H9 (cell line): Measurements from ENCODE around the gene NBEA. TPM values are rescaled to one million over a fixed set of nuclear protein-coding genes. Genes with fewer than 3 reads are reported as not detected.

ENCODE experiments used
- DNase-seq: peaks from one replicate; pipeline ENCODE4 v3.0.0-alpha.2; 2017
- H2AFZ ChIP-seq: one replicate; pipeline ENCODE4 v1.6.1; 2013; ENCODE audit warnings: mild to moderate bottlenecking, low read length, control low read depth, moderate library complexity
- H2AK5ac ChIP-seq: 2 replicates; pipeline ENCODE4 v1.6.1; 2013; ENCODE audit warnings: low read length, control low read depth, mixed read lengths; ENCODE audit not compliant: insufficient read length
- H2BK120ac ChIP-seq: one replicate; pipeline ENCODE4 v1.6.1; 2013; ENCODE audit warnings: low read depth, mild to moderate bottlenecking, low read length, control low read depth, inconsistent platforms; ENCODE audit not compliant: poor library complexity, severe bottlenecking
- H2BK12ac ChIP-seq: 2 replicates; pipeline ENCODE4 v1.6.1; 2013; ENCODE audit warnings: low read length, control low read depth, mixed read lengths, low read depth; ENCODE audit not compliant: insufficient read length
- H2BK15ac ChIP-seq: 2 replicates; pipeline ENCODE4 v1.6.1; 2013; ENCODE audit warnings: low read depth, low read length, control low read depth
- H2BK20ac ChIP-seq: one replicate; pipeline ENCODE4 v1.6.1; 2013; ENCODE audit warnings: low read depth, mild to moderate bottlenecking, low read length, control low read depth, inconsistent platforms; ENCODE audit not compliant: poor library complexity, severe bottlenecking
- H2BK5ac ChIP-seq: 2 replicates; pipeline ENCODE4 v1.6.1; 2013; ENCODE audit warnings: low read length, control low read depth, mixed read lengths; ENCODE audit not compliant: insufficient read length
- H3K14ac ChIP-seq: 2 replicates; pipeline ENCODE4 v1.6.1; 2013; ENCODE audit warnings: low read length, control low read depth; ENCODE audit not compliant: insufficient read depth
- H3K18ac ChIP-seq: 2 replicates; pipeline ENCODE4 v1.6.1; 2013; ENCODE audit warnings: low read depth, mild to moderate bottlenecking, mixed read lengths, low read length, control low read depth; ENCODE audit not compliant: insufficient read length
- H3K23ac ChIP-seq: 2 replicates; pipeline ENCODE4 v1.6.1; 2013; ENCODE audit warnings: low read length, control low read depth, mixed read lengths, low read depth; ENCODE audit not compliant: insufficient read length
- H3K23me2 ChIP-seq: 2 replicates; pipeline ENCODE4 v1.6.1; 2013; ENCODE audit warnings: low read depth, mild to moderate bottlenecking, mixed read lengths, low read length, control low read depth; ENCODE audit not compliant: insufficient read length, poor library complexity, severe bottlenecking
- H3K27ac ChIP-seq: 2 replicates; pipeline ENCODE4 v1.5.1; 2013; ENCODE audit warnings: low read length, control low read depth, mixed read lengths, low read depth; ENCODE audit not compliant: insufficient read length
- H3K27me3 ChIP-seq: 2 replicates; pipeline ENCODE4 v1.6.1; 2013; ENCODE audit warnings: low read length, control low read depth, inconsistent platforms; ENCODE audit not compliant: insufficient read depth
- H3K4ac ChIP-seq: 2 replicates; pipeline ENCODE4 v1.6.1; 2013; ENCODE audit warnings: low read depth, mild to moderate bottlenecking, control low read depth, inconsistent platforms, low read length, moderate library complexity
- H3K4me1 ChIP-seq: 2 replicates; pipeline ENCODE4 v1.6.1; 2013; ENCODE audit warnings: low read length, control low read depth, inconsistent platforms; ENCODE audit not compliant: insufficient read depth
- H3K4me2 ChIP-seq: 2 replicates; pipeline ENCODE4 v1.6.1; 2013; ENCODE audit warnings: low read length, control low read depth, mixed read lengths; ENCODE audit not compliant: insufficient read length, insufficient read depth
- H3K56ac ChIP-seq: 2 replicates; pipeline ENCODE4 v1.6.1; 2013; ENCODE audit warnings: low read depth, mild to moderate bottlenecking, mixed read lengths, low read length, control low read depth; ENCODE audit not compliant: insufficient read length
- H3K79me1 ChIP-seq: 2 replicates; pipeline ENCODE4 v1.6.1; 2013; ENCODE audit warnings: low read depth, mild to moderate bottlenecking, moderate library complexity, low read length, control low read depth, inconsistent platforms; ENCODE audit not compliant: insufficient read depth, poor library complexity, severe bottlenecking
- H3K79me2 ChIP-seq: 2 replicates; pipeline ENCODE4 v1.6.1; 2013; ENCODE audit warnings: low read length, control low read depth, inconsistent platforms; ENCODE audit not compliant: insufficient read depth
- H3K9ac ChIP-seq: 2 replicates; pipeline ENCODE4 v1.6.1; 2013; ENCODE audit warnings: low read length, control low read depth, mixed read lengths; ENCODE audit not compliant: insufficient read length; ENCODE audit errors: extremely low read depth
- H3K9me3 ChIP-seq: one replicate; pipeline ENCODE4 v1.6.1; 2013; ENCODE audit warnings: low read depth, low read length, inconsistent platforms; ENCODE audit not compliant: control insufficient read depth
- H3T11ph ChIP-seq: one replicate; pipeline ENCODE4 v1.6.1; 2013; ENCODE audit warnings: mild to moderate bottlenecking, low read length, control low read depth, inconsistent platforms
- H4K20me1 ChIP-seq: one replicate; pipeline ENCODE4 v1.6.1; 2013; ENCODE audit not compliant: control insufficient read depth, insufficient read length, insufficient read depth
- H4K5ac ChIP-seq: 2 replicates; pipeline ENCODE4 v1.6.1; 2013; ENCODE audit warnings: low read depth, mild to moderate bottlenecking, mixed read lengths, low read length, control low read depth; ENCODE audit not compliant: insufficient read length
- H4K8ac ChIP-seq: replicated peaks from 2 replicates; pipeline ENCODE4 v1.6.1; 2013; ENCODE audit warnings: low read length, control low read depth, mixed read lengths, low read depth; ENCODE audit not compliant: insufficient read length
- H4K91ac ChIP-seq: 2 replicates; pipeline ENCODE4 v1.6.1; 2013; ENCODE audit warnings: low read depth, mild to moderate bottlenecking, moderate library complexity, mixed read lengths, low read length, control low read depth; ENCODE audit not compliant: insufficient read length
- H3K27ac Mint-ChIP-seq, 3 experiments: 2 replicates in 2 of 3; 3 replicates in 1 of 3; pipeline ENCODE4 v1.8.0; 2020 to 2021; ENCODE audit warnings: mixed read lengths in 3 of 3, mild to moderate bottlenecking in 1 of 3, moderate library complexity in 1 of 3
- H3K27me3 Mint-ChIP-seq: 2 replicates; pipeline ENCODE4 v1.8.0; 2021; ENCODE audit warnings: low read depth, mild to moderate bottlenecking, moderate library complexity, mixed read lengths
- H3K36me3 Mint-ChIP-seq, 3 experiments: 2 replicates in 2 of 3; 3 replicates in 1 of 3; pipeline ENCODE4 v1.8.0; 2020 to 2021; ENCODE audit warnings: low read depth in 3 of 3, mixed read lengths in 3 of 3; ENCODE audit not compliant: insufficient read depth in 1 of 3
- H3K4me1 Mint-ChIP-seq, 2 experiments: 2 replicates each; pipeline ENCODE4 v1.8.0; 2020; ENCODE audit warnings: mixed read lengths in 2 of 2
- H3K4me3 Mint-ChIP-seq, 2 experiments: 2 replicates in 1 of 2; 3 replicates in 1 of 2; pipeline ENCODE4 v1.8.0; 2020 to 2021; ENCODE audit warnings: mild to moderate bottlenecking in 2 of 2, mixed read lengths in 2 of 2, moderate library complexity in 1 of 2
- H3K9me3 Mint-ChIP-seq, 2 experiments: 2 replicates in 1 of 2; 3 replicates in 1 of 2; pipeline ENCODE4 v1.8.0; 2020; ENCODE audit warnings: mild to moderate bottlenecking in 2 of 2, mixed read lengths in 2 of 2, moderate library complexity in 1 of 2
- WGBS: extraction: QIAGEN DNeasy Blood & Tissue Kit; methylation state at CpG from one replicate; pipeline ENCODE4 v1.1.7; 2013; ENCODE audit warnings: missing lambda C conversion rate, low lambda C conversion rate, mixed read lengths; ENCODE audit not compliant: insufficient read length; ENCODE audit errors: extremely low coverage; 5-methylcytosine and 5-hydroxymethylcytosine counted together
- total RNA-seq: library from RNA; stranded (reverse); gene quantifications from 2 replicates; pipeline ENCODE4 v1.2.1, GENCODE V29; 2021
- TF ChIP-seq, protein P1 (sequence below): fragments of 200-600 bp; sonication (generic); conservative IDR thresholded peaks from 3 replicates; pipeline ENCODE4 v1.8.0; 2021; ENCODE audit warnings: antibody characterized with exemption, mild to moderate bottlenecking

NBEA gene
- total RNA-seq, 1 experiment from 2014 or later: 17.3 TPM

DNA sequence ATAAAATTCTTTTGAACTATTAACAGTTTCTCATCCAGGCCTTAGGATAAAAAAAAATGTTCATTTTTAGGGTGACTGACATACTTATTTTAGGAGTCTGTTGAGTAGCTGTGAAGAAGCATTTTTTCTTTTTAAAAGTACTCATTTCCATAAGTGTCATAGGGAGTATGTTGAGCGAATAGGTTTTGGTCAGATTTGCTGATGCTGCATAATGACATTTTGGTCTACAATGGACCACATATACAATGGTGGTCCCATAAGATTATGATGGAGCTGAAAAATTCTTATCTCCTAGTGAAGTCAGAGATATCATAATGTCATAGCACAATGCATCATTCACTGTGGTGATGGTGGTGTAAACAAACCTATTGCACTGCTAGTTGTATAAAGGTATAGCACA lies 17.4 kb downstream of the NBEA start:
- Mint-ChIP-seq H3K27me3 (no peaks in the 10 kb centered on the region), H3K9me3 (peaks cover 8 to 9% of the 10 kb centered on the region in 2 experiments), H3K36me3 (peaks cover 9 to 12% (median 10%) of the 10 kb centered on the region in 3 experiments), H3K4me1 (peaks cover 30 to 46% of the 10 kb centered on the region in 2 experiments), H3K27ac (no peak overlapping the region), H3K4me3 (no peak overlapping the region)
- H4K5ac ChIP-seq: no peak overlapping the region
- H4K20me1 ChIP-seq: no peaks in the 10 kb centered on the region
- no peaks in the 10 kb centered on the region for H3K79me1 ChIP-seq
- H3K4ac ChIP-seq: no peak overlapping the region
- H4K91ac ChIP-seq: no peak overlapping the region
- no peak overlapping the region for H3K23ac ChIP-seq
- no peak overlapping the region for H2AK5ac ChIP-seq
- H2BK15ac ChIP-seq: no peak overlapping the region
- TF ChIP-seq, protein P1, sequence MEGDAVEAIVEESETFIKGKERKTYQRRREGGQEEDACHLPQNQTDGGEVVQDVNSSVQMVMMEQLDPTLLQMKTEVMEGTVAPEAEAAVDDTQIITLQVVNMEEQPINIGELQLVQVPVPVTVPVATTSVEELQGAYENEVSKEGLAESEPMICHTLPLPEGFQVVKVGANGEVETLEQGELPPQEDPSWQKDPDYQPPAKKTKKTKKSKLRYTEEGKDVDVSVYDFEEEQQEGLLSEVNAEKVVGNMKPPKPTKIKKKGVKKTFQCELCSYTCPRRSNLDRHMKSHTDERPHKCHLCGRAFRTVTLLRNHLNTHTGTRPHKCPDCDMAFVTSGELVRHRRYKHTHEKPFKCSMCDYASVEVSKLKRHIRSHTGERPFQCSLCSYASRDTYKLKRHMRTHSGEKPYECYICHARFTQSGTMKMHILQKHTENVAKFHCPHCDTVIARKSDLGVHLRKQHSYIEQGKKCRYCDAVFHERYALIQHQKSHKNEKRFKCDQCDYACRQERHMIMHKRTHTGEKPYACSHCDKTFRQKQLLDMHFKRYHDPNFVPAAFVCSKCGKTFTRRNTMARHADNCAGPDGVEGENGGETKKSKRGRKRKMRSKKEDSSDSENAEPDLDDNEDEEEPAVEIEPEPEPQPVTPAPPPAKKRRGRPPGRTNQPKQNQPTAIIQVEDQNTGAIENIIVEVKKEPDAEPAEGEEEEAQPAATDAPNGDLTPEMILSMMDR: no peak
- peaks cover 5% of the 10 kb centered on the region; the same call in 1 of the 2 replicates for H3K4me1 ChIP-seq
- H2BK120ac ChIP-seq: no peak overlapping the region
- H2BK12ac ChIP-seq: no peak overlapping the region
- no peak overlapping the region for H3K4me2 ChIP-seq
- WGBS: no CpG with 5 or more reads among the region's 1 CpG
- H2AFZ ChIP-seq: no peak overlapping the region
- H3K18ac ChIP-seq: no peak overlapping the region
- no peak overlapping the region for H3K14ac ChIP-seq
- no peak overlapping the region for H2BK20ac ChIP-seq
- H4K8ac ChIP-seq: no peak overlapping the region
- H3K56ac ChIP-seq: no peak overlapping the region
- no peaks in the 10 kb centered on the region; the same call in 1 of the 2 replicates for H3K79me2 ChIP-seq
- H2BK5ac ChIP-seq: no peak overlapping the region
- H3K9me3 ChIP-seq: no peaks in the 10 kb centered on the region
- H3K27ac ChIP-seq: no peak overlapping the region
- H3K9ac ChIP-seq: no peak overlapping the region
- no peak overlapping the region for H3T11ph ChIP-seq
- no peaks in the 10 kb centered on the region for H3K23me2 ChIP-seq
- no peak for DNase-seq
- H3K27me3 ChIP-seq: no peaks in the 10 kb centered on the region
